Islet precursor cell (in vitro differentiated cells): ENCODE data around the gene PLEKHA4.
A peak's percentile ranks its signal among the peaks of the same experiment; 100 is the strongest.
"Not testable (repeated sequence)": the region's sequence is repeated elsewhere in the genome, so short reads cannot be mapped to it uniquely, and the experiment has no call there.

Experiments
- DNase-seq: peaks from one replicate; pipeline ENCODE4 v3.0.0-alpha.2; 2018

PLEKHA4 gene

GRCh38 chr19:48859711-48860572 lies 8.5 kb downstream of the PLEKHA4 start:
- DNase-seq = peak; percentile 74

GRCh38 chr19:48858984-48859710 lies 9.3 kb downstream of the PLEKHA4 start:
- no peak for DNase-seq

GRCh38 chr19:48856921-48857320 lies 11.5 kb downstream of the PLEKHA4 start:
- no peak for DNase-seq

GRCh38 chr19:48854103-48854502 lies 14.3 kb downstream of the PLEKHA4 start:
- no peak for DNase-seq

GRCh38 chr19:48853483-48853882 lies 14.9 kb downstream of the PLEKHA4 start:
- no peak for DNase-seq

- no peak for DNase-seq
These were observed 16.1 kb downstream of the PLEKHA4 start for GRCh38 chr19:48852292-48852691.

GRCh38 chr19:48846659-48847058 lies 21.8 kb downstream of the PLEKHA4 start:
- not testable (repeated sequence) for DNase-seq

GRCh38 chr19:48845384-48845783 lies 23.0 kb downstream of the PLEKHA4 start:
- no peak for DNase-seq

- peak; percentile 67 for DNase-seq
These were observed 23.9 kb downstream of the PLEKHA4 start for GRCh38 chr19:48844472-48844871.

- peak; percentile 68 for DNase-seq
These were observed 25.6 kb downstream of the PLEKHA4 start for GRCh38 chr19:48842789-48843162.

- no peak for DNase-seq
These were observed 26.8 kb downstream of the PLEKHA4 start for GRCh38 chr19:48841571-48841970.

GRCh38 chr19:48841047-48841446 lies 27.4 kb downstream of the PLEKHA4 start:
- no peak for DNase-seq

GRCh38 chr19:48837687-48838086 lies 30.7 kb downstream of the PLEKHA4 start:
- no peak for DNase-seq

- peak; percentile 98 for DNase-seq
These were observed 31.3 kb downstream of the PLEKHA4 start for GRCh38 chr19:48837051-48837524.

GRCh38 chr19:48836089-48837017 lies 32.1 kb downstream of the PLEKHA4 start, which contains the start of gene HSD17B14:
HSD17B14 (minus strand) TSS chr19:48836491; CDS start chr19:48836411, 80 bp downstream.
- DNase-seq = peak; percentile 92

- DNase-seq = peak; percentile 97
These were observed 32.7 kb downstream of the PLEKHA4 start for GRCh38 chr19:48835734-48836088.

- no peak for DNase-seq
These were observed 34.4 kb downstream of the PLEKHA4 start for GRCh38 chr19:48833977-48834376.

GRCh38 chr19:48833049-48833448 lies 35.4 kb downstream of the PLEKHA4 start:
- no peak for DNase-seq

- no peak for DNase-seq
These were observed 37.5 kb downstream of the PLEKHA4 start for GRCh38 chr19:48830965-48831364.

GRCh38 chr19:48830088-48830487 lies 38.3 kb downstream of the PLEKHA4 start:
- no peak for DNase-seq

- DNase-seq = no peak
These were observed 41.8 kb downstream of the PLEKHA4 start for GRCh38 chr19:48826606-48827020.

- DNase-seq = no peak
These were observed 45.9 kb downstream of the PLEKHA4 start for GRCh38 chr19:48822514-48822913.

GRCh38 chr19:48821633-48822032 lies 46.8 kb downstream of the PLEKHA4 start:
- no peak for DNase-seq
